Endometrial microvascular endothelial cells (primary cell): ENCODE results near the gene ZBTB21. TPM values are rescaled to one million over a fixed set of nuclear protein-coding genes. Genes with fewer than 3 reads are reported as not detected.
"Not testable (repeated sequence)": the region's sequence is repeated elsewhere in the genome, so short reads cannot be mapped to it uniquely, and the experiment has no call there.

Source experiments
- in situ Hi-C: cut with HindIII; loops from 2 replicates; pipeline ENCODE4 v1.10.0; 2017; ENCODE audit warnings: low sequenced_read_pairs, low pct_unique_long_range_greater_than_20kb; ENCODE audit errors: inconsistent ontology term
- total RNA-seq: library from RNA; depleted of rRNA; stranded (reverse); fragments of >200 nt; gene quantifications from one replicate; pipeline ENCODE4 v1.2.3, GENCODE V29; 2015; ENCODE audit errors: inconsistent ontology term

Gene ZBTB21
- total RNA-seq, 1 donor from 2014 or later: 12.5 TPM

- in situ Hi-C loops: no loop called here
Observed at GRCh38 chr21:41960386-41960785, 49.8 kb downstream of the ZBTB21 start.

GRCh38 chr21:41959697-41960096 is 50.5 kb downstream of the ZBTB21 start:
- in situ Hi-C loops: not testable (repeated sequence)

GRCh38 chr21:41958886-41959563 is 51.1 kb downstream of the ZBTB21 start:
- in situ Hi-C loops: no loop called here

GRCh38 chr21:41957991-41958766 is 52.0 kb downstream of the ZBTB21 start:
- in situ Hi-C loops: no loop called here

GRCh38 chr21:41956926-41957729 is 53.0 kb downstream of the ZBTB21 start:
- in situ Hi-C loops: no loop called here

GRCh38 chr21:41955516-41955915 is 54.6 kb downstream of the ZBTB21 start:
- in situ Hi-C loops: no loop called here

- in situ Hi-C loops: no loop called here
Observed at GRCh38 chr21:41954654-41955499, 55.3 kb downstream of the ZBTB21 start.

- in situ Hi-C loops: no loop called here
Observed at GRCh38 chr21:41953831-41954653, 56.1 kb downstream of the ZBTB21 start, which contains the start of gene C2CD2. C2CD2 (minus strand) TSS chr21:41954018; CDS start chr21:41953648, 370 bp downstream.

GRCh38 chr21:41953249-41953830 is 56.8 kb downstream of the ZBTB21 start:
- in situ Hi-C loops: no loop called here

- in situ Hi-C loops: no loop called here
Observed at GRCh38 chr21:41952568-41953248, 57.5 kb downstream of the ZBTB21 start.

GRCh38 chr21:41951876-41952567 is 58.1 kb downstream of the ZBTB21 start:
- in situ Hi-C loops: no loop called here

GRCh38 chr21:41950941-41951351 is 59.2 kb downstream of the ZBTB21 start:
- in situ Hi-C loops: no loop called here

- in situ Hi-C loops: loop anchor here (25.0 kb wide), 1 partner anchor 138 kb away; no protein-coding TSS in a partner anchor
Observed at GRCh38 chr21:41949631-41950030, 60.5 kb downstream of the ZBTB21 start.

GRCh38 chr21:41948901-41949300 is 61.3 kb downstream of the ZBTB21 start:
- in situ Hi-C loops: loop anchor here (25.0 kb wide), 1 partner anchor 138 kb away; no protein-coding TSS in a partner anchor

- in situ Hi-C loops: loop anchor here (25.0 kb wide), 1 partner anchor 139 kb away; no protein-coding TSS in a partner anchor
Observed at GRCh38 chr21:41948078-41948895, 61.9 kb downstream of the ZBTB21 start.
